ENCODE measurements around the gene MAP3K7. TPM values are rescaled to one million over a fixed set of nuclear protein-coding genes. Genes with fewer than 3 reads are reported as not detected.

Gene MAP3K7
- total RNA-seq, 1 experiment from 2014 or later: 17.1 TPM

- no peaks in the 10 kb centered on the region for H3K9me3 ChIP-seq (ENCODE audit: low read length)
- H3K4me1 ChIP-seq (ENCODE audit: insufficient read depth, low read length): no peaks in the 10 kb centered on the region
- H3K27me3 ChIP-seq (ENCODE audit: low read length): no peaks in the 10 kb centered on the region
- H4K20me1 ChIP-seq (ENCODE audit: low read length): no peaks in the 10 kb centered on the region
- H3K4me2 ChIP-seq (ENCODE audit: low read length): no peak overlapping the region
- no peak overlapping the region for H3K9ac ChIP-seq (ENCODE audit: low read length)
- no peaks in the 10 kb centered on the region for H3K79me2 ChIP-seq (ENCODE audit: low read length)
- H2AFZ ChIP-seq (ENCODE audit: low read length): no peak overlapping the region
- ChIA-PET CTCF (no interaction called here), POLR2A (ENCODE audit: unreplicated experiment) (no interaction called here)
- BruUV-seq (replicated peaks): no TSS peak
- no peak for ATAC-seq
- no peak overlapping the region for H3K4me3 ChIP-seq (ENCODE audit: low read length)
- no peaks in the 10 kb centered on the region for H3F3A ChIP-seq (ENCODE audit: low read length, unreplicated experiment)
- H3K27ac ChIP-seq (ENCODE audit: low read length): no peak overlapping the region
- no peaks in the 10 kb centered on the region; the same call in 1 of the 2 replicates for H3K36me3 ChIP-seq (ENCODE audit: low read depth, low read length)
- TF ChIP-seq EZH2phosphoT487 (IDR thresholded peaks at IDR 0.05; ENCODE audit: borderline replicate concordance, low read length) (no peak), EZH2 (IDR thresholded peaks at IDR 0.05; ENCODE audit: low read length, unreplicated experiment) (no peak), CTCF (conservative IDR thresholded peaks at IDR 0.05; ENCODE audit: low read depth, low read length) (no peak)
- intact Hi-C loops (cut with micrococcal nuclease): no loop called here
- no peak for DNase-seq
- no peaks in the 10 kb centered on the region for H3K9me2 ChIP-seq (replicated peaks; ENCODE audit: low read length)
Measured at GRCh38 chr6:90537723-90538258, 49.1 kb downstream of the MAP3K7 start.

- intact Hi-C loops (cut with micrococcal nuclease): no loop called here
- no peak for DNase-seq
Measured at GRCh38 chr6:90537027-90537426, 49.8 kb downstream of the MAP3K7 start.

More at GRCh38 chr6:90537027-90537426, 49.8 kb downstream of the MAP3K7 start:
- no peak overlapping the region for H3K27ac ChIP-seq (ENCODE audit: low read length)
- no TSS peak for BruUV-seq (replicated peaks)
- no peak for ATAC-seq
- no peak overlapping the region for H2AFZ ChIP-seq (ENCODE audit: low read length)
- ChIA-PET CTCF (no interaction called here), POLR2A (ENCODE audit: unreplicated experiment) (no interaction called here)
- H3K9me3 ChIP-seq (ENCODE audit: low read length): no peaks in the 10 kb centered on the region
- H3K9me2 ChIP-seq (replicated peaks; ENCODE audit: low read length): no peaks in the 10 kb centered on the region
- no peak overlapping the region for H3K4me2 ChIP-seq (ENCODE audit: low read length)
- no peak overlapping the region for H3K9ac ChIP-seq (ENCODE audit: low read length)
- no peaks in the 10 kb centered on the region for H3K27me3 ChIP-seq (ENCODE audit: low read length)
- no peaks in the 10 kb centered on the region for H3K4me1 ChIP-seq (ENCODE audit: insufficient read depth, low read length)
- H3K36me3 ChIP-seq (ENCODE audit: low read depth, low read length): no peaks in the 10 kb centered on the region; the same call in 1 of the 2 replicates
- H3K79me2 ChIP-seq (ENCODE audit: low read length): no peaks in the 10 kb centered on the region
- no peak for TF ChIP-seq CTCF (conservative IDR thresholded peaks at IDR 0.05; ENCODE audit: low read depth, low read length)
- no peak for TF ChIP-seq EZH2phosphoT487 (IDR thresholded peaks at IDR 0.05; ENCODE audit: borderline replicate concordance, low read length)
- H4K20me1 ChIP-seq (ENCODE audit: low read length): no peaks in the 10 kb centered on the region
- H3K4me3 ChIP-seq (ENCODE audit: low read length): no peak overlapping the region
- H3F3A ChIP-seq (ENCODE audit: low read length, unreplicated experiment): no peaks in the 10 kb centered on the region
